Glutamatergic neuron (in vitro differentiated cells): ENCODE measurements around the gene MC1R. TPM values are rescaled to one million over a fixed set of nuclear protein-coding genes. Genes with fewer than 3 reads are reported as not detected.
A peak's percentile ranks its signal among the peaks of the same experiment; 100 is the strongest.

ENCODE experiments used
- DNase-seq: peaks from one replicate; pipeline ENCODE4 v3.0.0; 2022
- H3K27ac Mint-ChIP-seq: one replicate; pipeline ENCODE4 v1.8.0; 2020; ENCODE audit warnings: mild to moderate bottlenecking, mixed read lengths, inconsistent platforms; ENCODE audit not compliant: unreplicated experiment
- H3K27me3 Mint-ChIP-seq: one replicate; pipeline ENCODE4 v1.8.0; 2020; ENCODE audit warnings: mild to moderate bottlenecking, moderate library complexity, mixed read lengths, inconsistent platforms; ENCODE audit not compliant: unreplicated experiment
- H3K36me3 Mint-ChIP-seq: one replicate; pipeline ENCODE4 v1.8.0; 2020; ENCODE audit warnings: mild to moderate bottlenecking, mixed read lengths, inconsistent platforms; ENCODE audit not compliant: unreplicated experiment
- H3K4me1 Mint-ChIP-seq: one replicate; pipeline ENCODE4 v1.8.0; 2020; ENCODE audit warnings: mild to moderate bottlenecking, low read depth, mixed read lengths, inconsistent platforms; ENCODE audit not compliant: unreplicated experiment
- H3K4me3 Mint-ChIP-seq: one replicate; pipeline ENCODE4 v1.8.0; 2020; ENCODE audit warnings: mild to moderate bottlenecking, mixed read lengths, inconsistent platforms; ENCODE audit not compliant: unreplicated experiment
- H3K9me3 Mint-ChIP-seq: one replicate; pipeline ENCODE4 v1.8.0; 2020; ENCODE audit warnings: mild to moderate bottlenecking, moderate library complexity, mixed read lengths, inconsistent platforms; ENCODE audit not compliant: unreplicated experiment
- total RNA-seq: library from RNA; stranded (reverse); fragmentation: NEBNext Ultra II Directional; extraction: Animal tissue kit (Norgen Biotek cat#: 25700); gene quantifications from one replicate; pipeline ENCODE4 v1.2.1, GENCODE V29; 2021; ENCODE audit not compliant: unreplicated experiment
- TF ChIP-seq, protein P1 (sequence below): fragments of 200-600 bp; sonication (generic); IDR thresholded peaks from one replicate; pipeline ENCODE4 v1.5.0; 2021; ENCODE audit not compliant: partially characterized antibody, unreplicated experiment

Gene MC1R
- total RNA-seq, 1 donor from 2014 or later, result 12.8 TPM

DNA sequence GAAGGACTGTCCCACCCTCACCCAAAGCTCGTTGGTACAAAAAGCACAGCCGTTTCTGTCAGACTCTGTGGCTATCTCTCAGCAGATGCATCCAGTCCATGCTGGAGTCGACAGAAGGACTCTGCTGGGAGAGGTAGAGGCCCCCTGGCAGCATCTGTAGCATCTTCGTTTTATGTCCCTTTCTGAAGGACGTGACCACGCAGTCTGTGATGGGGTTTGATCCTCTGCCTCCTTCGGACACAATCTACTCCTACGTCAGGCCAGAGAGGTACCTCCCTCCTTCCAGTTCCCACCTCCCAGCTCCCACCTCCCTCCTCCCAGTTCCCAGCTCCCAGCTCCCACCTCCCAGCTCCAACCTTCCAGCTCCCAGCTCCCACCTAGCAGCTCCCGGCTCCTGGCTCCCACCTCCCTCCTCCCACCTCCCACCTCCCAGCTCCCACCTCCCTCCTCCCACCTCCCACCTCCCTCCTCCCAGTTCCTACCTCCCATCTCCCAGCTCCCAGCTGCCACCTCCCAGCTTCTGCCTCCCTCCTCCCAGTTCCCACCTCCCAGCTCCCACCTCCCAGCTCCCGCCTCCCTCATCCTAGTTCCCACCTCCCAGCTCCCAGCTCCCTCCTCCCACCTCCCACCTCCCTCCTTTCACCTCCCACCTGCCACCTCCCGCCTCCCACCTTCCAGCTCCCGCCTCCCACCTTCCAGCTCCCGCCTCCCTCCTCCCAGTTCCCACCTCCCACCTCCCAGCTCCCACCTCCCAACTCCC, 11.4 kb upstream of the MC1R start:
- DNase-seq, result no peak
- Mint-ChIP-seq H3K27ac (peak overlapping the region; percentile 92), H3K36me3 (no peaks in the 10 kb centered on the region), H3K27me3 (peaks cover 7% of the 10 kb centered on the region), H3K9me3 (peaks cover 5% of the 10 kb centered on the region), H3K4me3 (no peak overlapping the region), H3K4me1 (peaks cover 13% of the 10 kb centered on the region)
- TF ChIP-seq, protein P1, sequence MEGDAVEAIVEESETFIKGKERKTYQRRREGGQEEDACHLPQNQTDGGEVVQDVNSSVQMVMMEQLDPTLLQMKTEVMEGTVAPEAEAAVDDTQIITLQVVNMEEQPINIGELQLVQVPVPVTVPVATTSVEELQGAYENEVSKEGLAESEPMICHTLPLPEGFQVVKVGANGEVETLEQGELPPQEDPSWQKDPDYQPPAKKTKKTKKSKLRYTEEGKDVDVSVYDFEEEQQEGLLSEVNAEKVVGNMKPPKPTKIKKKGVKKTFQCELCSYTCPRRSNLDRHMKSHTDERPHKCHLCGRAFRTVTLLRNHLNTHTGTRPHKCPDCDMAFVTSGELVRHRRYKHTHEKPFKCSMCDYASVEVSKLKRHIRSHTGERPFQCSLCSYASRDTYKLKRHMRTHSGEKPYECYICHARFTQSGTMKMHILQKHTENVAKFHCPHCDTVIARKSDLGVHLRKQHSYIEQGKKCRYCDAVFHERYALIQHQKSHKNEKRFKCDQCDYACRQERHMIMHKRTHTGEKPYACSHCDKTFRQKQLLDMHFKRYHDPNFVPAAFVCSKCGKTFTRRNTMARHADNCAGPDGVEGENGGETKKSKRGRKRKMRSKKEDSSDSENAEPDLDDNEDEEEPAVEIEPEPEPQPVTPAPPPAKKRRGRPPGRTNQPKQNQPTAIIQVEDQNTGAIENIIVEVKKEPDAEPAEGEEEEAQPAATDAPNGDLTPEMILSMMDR, result no peak

DNA sequence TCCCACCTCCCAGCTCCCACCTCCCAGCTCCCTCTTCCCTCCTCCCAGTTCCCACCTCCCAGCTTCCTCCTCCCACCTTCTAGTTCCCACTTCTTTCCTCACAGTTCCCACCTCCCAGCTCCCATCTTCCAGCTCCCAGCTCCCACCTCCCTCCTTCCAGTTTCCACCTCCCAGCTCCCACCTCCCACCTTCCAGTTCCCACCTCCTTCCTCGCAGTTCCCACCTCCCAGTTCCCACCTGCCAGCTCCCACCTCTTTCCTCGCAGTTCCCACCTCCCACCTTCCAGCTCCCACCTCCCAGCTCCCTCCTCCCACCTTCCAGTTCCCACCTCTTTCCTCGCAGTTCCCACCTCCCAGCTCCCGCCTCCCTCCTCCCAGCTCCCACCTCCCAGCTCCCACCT, 10.4 kb upstream of the MC1R start:
- Mint-ChIP-seq H3K27ac (no peak overlapping the region), H3K36me3 (no peaks in the 10 kb centered on the region), H3K27me3 (peaks cover 7% of the 10 kb centered on the region), H3K4me1 (peaks cover 13% of the 10 kb centered on the region), H3K4me3 (no peak overlapping the region), H3K9me3 (peaks cover 5% of the 10 kb centered on the region)
- TF ChIP-seq, protein P1, result no peak
- no peak for DNase-seq

DNA sequence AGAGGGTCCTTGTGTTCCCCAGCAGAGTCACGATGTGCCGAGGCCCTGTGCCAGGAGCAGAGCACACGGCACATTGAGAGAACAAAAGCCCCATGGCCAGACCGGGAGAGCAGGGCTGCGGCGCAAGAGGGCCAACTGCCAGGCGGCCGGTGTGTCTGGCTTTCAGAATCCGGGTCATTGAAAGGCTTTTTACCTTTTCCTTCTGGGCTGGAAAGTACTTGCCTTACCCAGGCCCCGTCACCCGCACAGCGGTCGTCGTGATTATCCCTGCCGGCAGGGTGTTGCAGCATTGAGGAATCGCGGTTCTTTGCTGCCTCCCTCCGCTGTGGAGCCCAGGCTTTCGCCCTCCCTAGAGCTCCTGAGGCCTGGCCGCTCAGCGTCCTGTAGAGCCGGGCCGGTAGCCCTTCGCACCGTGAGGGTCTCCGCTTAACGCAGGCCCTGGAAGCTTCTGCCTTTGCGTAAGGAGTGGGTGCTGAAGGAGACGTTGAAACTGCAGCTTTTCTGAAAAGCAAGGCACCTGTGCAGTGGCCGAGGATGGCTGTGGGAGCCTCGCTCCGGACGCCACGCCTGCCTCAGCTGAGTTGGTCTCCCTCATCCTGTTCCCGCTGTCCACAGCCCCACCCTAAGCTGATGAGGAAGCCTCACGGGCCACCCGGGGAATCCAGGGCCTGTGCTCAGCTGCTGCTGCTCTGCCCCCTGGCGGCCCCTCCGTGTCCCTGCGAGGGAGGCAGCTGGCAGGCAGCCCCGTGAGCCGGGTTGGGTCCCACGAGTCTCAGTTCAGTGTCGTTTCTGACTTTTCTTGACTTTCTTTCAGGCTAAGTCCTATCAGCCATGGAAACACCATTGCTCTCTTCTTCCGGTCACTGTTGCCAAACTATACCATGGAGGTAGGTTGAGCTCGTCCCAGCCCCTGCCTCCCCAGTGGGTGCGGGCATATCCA, 8.6 kb upstream of the MC1R start:
- TF ChIP-seq, protein P1, result peak; percentile 95
- peak; percentile 93 for DNase-seq
- peak overlapping the region; percentile 70 for H3K27ac Mint-ChIP-seq
- H3K9me3 Mint-ChIP-seq, result peaks cover 9% of the 10 kb centered on the region
- no peaks in the 10 kb centered on the region for H3K36me3 Mint-ChIP-seq
- H3K4me1 Mint-ChIP-seq, result peaks cover 13% of the 10 kb centered on the region
- H3K27me3 Mint-ChIP-seq, result peaks cover 12% of the 10 kb centered on the region
- peak overlapping the region; percentile 15 for H3K4me3 Mint-ChIP-seq

DNA sequence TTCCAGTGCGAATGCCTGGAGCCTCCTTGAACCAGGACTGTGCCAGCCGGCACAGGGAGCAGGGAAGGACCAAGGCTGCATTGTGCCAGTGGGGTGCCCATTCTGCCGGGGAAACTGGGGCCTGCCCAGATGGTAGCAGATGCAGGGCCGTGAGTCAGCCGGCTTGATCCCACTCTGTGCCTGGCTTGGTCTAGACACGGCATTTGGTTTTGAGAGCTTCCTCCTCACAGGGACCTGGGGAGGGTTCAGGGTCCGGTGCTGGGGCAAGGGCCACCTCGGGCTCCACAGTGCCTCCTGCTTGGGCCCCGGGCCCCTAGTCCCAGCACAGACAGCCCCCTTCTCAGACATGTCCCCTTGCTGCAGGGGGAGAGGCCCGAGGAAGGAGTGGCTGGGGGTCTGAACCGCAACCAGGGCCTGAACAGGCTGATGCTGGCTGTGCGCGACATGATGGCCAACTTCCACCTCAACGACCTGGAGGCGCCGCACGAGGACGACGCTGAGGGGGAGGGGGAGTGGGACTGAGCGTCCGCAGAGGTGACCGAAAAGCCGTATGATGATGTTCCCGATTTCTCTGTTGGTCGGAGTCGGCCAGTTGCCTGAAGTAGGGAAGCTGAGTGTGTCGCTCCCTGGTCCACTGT, 7.8 kb upstream of the MC1R start:
- Mint-ChIP-seq H3K9me3 (peaks cover 7% of the 10 kb centered on the region), H3K4me1 (peaks cover 6% of the 10 kb centered on the region), H3K27me3 (peaks cover 10% of the 10 kb centered on the region), H3K36me3 (no peaks in the 10 kb centered on the region), H3K4me3 (no peak overlapping the region), H3K27ac (no peak overlapping the region)
- DNase-seq, result no peak
- TF ChIP-seq, protein P1, result no peak
